K562 (cell line): Measurements from ENCODE around the gene VARS1. TPM values are rescaled to one million over a fixed set of nuclear protein-coding genes. Genes with fewer than 3 reads are reported as not detected.

Source experiments
- GABPB1 ChIP-seq: sonication (generic); formaldehyde crosslinking; IDR thresholded peaks from 2 replicates; pipeline ENCODE4 v1.8.0; 2022; ENCODE audit warnings: mild to moderate bottlenecking, missing genetic modification reagents
- KAT7 ChIP-seq: sonication (generic); formaldehyde crosslinking; IDR thresholded peaks from 2 replicates; pipeline ENCODE4 v1.8.0; 2022; ENCODE audit warnings: missing genetic modification reagents, mild to moderate bottlenecking, borderline replicate concordance
- MEF2A ChIP-seq: IDR thresholded peaks from 2 replicates; pipeline ENCODE4 v1.6.1; 2011; ENCODE audit warnings: low read depth, mild to moderate bottlenecking, low read length, moderate library complexity; ENCODE audit not compliant: control insufficient read depth
- STAT5A ChIP-seq: IDR thresholded peaks from 2 replicates; pipeline ENCODE4 v1.6.1; 2012; ENCODE audit warnings: low read length, inconsistent platforms, borderline replicate concordance
- TCF3 ChIP-seq: sonication (generic); formaldehyde crosslinking; IDR thresholded peaks from 2 replicates; pipeline ENCODE4 v1.4.0; 2020; ENCODE audit warnings: mild to moderate bottlenecking, missing genetic modification reagents
- YBX1 ChIP-seq: fragments of 450-650 bp; IDR thresholded peaks from 2 replicates; pipeline ENCODE4 v1.7.1; 2016; ENCODE audit warnings: mild to moderate bottlenecking
- ZNF384 ChIP-seq: IDR thresholded peaks from 2 replicates; pipeline ENCODE4 v1.6.1; 2012; ENCODE audit warnings: low read depth, low read length, improper control_type of control experiment
- ZNF778 ChIP-seq: fragments of 450-650 bp; formaldehyde crosslinking; IDR thresholded peaks from 2 replicates; pipeline ENCODE4 v1.4.0; 2020; ENCODE audit warnings: mild to moderate bottlenecking, moderate library complexity
- polyA plus RNA-seq, 8 experiments: library from polyadenylated mRNA; depleted of rRNA in 4 of 8; stranded (reverse) in 5 of 8; unstranded in 3 of 8; fragments of >200 nt; fragmentation: Nextera tagmentation in 2 of 8; fragmentation: Illumina TruSeq in 1 of 8; extraction: Ambion mirVana in 2 of 8; extraction: Trizol in 1 of 8; gene quantifications; 2 replicates each; pipeline versions ENCODE4 v1.2.1 to v1.2.3, GENCODE V29; 2011 to 2014; ENCODE audit warnings: inconsistent platforms in 1 of 8, missing spikeins in 1 of 8
- total RNA-seq, 7 experiments: library from RNA; depleted of rRNA in 6 of 7; stranded (reverse); fragments of >200 nt in 6 of 7; fragmentation: Illumina TruSeq in 2 of 7; extraction: Trizol in 2 of 7; gene quantifications; 2 replicates each; pipeline versions ENCODE4 v1.2.1 to v1.2.3, GENCODE V29; 2011 to 2021; ENCODE audit warnings: low replicate concordance in 1 of 7
- TF ChIP-seq, protein P1 (sequence below): IDR thresholded peaks from 3 replicates; pipeline ENCODE4 v1.6.1; 2011; ENCODE audit warnings: borderline replicate concordance, mild to moderate bottlenecking, moderate library complexity; ENCODE audit not compliant: insufficient read length; ENCODE audit errors: extremely low read depth
- TF ChIP-seq, protein P2 (sequence below): fragments of 250-450 bp; sonication (Bioruptor Pico); IDR thresholded peaks from 2 replicates; pipeline ENCODE4 v1.9.0; 2021; ENCODE audit warnings: mild to moderate bottlenecking

VARS1 gene
- total and polyA plus RNA-seq, 9 of the 15 experiments (the other 6 are each of a cell fraction or from before 2014, with no cell fraction given), result 2.9 to 488 (median 130) TPM

DNA sequence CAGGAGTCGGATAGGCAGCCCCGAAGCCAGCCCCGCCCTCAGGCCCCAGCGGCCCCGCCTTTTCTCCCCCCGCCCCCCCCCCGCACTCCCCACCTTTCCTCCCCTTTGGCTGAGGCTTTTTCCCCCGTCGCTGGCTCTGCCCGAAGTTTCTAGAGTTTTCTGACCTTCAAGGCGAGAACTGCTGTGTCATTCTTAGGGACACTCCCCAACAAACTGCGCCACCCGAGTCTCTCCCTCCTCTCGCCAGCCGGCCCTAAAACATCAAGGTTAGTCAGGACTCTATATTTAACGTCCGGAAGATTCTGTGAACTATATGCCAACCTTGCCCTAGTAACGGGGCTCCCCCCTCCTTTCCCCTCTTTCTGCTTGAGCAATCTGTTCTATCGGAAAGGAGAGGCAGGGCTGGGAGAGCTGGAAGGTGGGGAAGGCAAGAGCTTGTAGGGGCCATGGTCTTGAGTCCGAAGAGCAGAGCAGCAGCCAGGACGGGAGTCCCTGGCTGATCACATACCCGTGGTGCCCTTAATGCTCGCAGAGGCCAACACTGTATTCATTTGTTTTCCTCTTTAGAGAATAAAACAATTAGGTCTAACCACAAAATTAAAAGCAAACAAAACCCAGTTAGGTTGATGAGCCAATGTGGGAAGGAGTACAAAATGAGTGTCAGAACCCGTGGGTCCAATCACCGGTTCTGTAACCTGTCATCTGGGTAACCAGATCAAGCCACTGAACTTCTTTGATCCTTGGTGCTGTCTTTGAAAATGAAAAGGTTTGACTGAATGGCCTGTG is 26.7 kb upstream of the VARS1 start (continued):
- TF ChIP-seq, protein P1, sequence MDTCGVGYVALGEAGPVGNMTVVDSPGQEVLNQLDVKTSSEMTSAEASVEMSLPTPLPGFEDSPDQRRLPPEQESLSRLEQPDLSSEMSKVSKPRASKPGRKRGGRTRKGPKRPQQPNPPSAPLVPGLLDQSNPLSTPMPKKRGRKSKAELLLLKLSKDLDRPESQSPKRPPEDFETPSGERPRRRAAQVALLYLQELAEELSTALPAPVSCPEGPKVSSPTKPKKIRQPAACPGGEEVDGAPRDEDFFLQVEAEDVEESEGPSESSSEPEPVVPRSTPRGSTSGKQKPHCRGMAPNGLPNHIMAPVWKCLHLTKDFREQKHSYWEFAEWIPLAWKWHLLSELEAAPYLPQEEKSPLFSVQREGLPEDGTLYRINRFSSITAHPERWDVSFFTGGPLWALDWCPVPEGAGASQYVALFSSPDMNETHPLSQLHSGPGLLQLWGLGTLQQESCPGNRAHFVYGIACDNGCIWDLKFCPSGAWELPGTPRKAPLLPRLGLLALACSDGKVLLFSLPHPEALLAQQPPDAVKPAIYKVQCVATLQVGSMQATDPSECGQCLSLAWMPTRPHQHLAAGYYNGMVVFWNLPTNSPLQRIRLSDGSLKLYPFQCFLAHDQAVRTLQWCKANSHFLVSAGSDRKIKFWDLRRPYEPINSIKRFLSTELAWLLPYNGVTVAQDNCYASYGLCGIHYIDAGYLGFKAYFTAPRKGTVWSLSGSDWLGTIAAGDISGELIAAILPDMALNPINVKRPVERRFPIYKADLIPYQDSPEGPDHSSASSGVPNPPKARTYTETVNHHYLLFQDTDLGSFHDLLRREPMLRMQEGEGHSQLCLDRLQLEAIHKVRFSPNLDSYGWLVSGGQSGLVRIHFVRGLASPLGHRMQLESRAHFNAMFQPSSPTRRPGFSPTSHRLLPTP, result no peak
- TF ChIP-seq MEF2A, result no peak
- TF ChIP-seq GABPB1 (CRISPR knock-in tag), result 0 out of 2 replicates have a peak, but pooled peaks have one; percentile 16
- no peak for TF ChIP-seq KAT7 (CRISPR knock-in tag)
- TF ChIP-seq, protein P2, sequence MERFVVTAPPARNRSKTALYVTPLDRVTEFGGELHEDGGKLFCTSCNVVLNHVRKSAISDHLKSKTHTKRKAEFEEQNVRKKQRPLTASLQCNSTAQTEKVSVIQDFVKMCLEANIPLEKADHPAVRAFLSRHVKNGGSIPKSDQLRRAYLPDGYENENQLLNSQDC (CRISPR knock-in tag), result no peak
- no peak for TF ChIP-seq ZNF384
- TF ChIP-seq TCF3 (CRISPR knock-in tag), result no peak; the same call in 1 of the 2 replicates
- no peak for TF ChIP-seq ZNF778 (CRISPR knock-in tag)
- no peak for TF ChIP-seq YBX1
- TF ChIP-seq STAT5A, result no peak
